Chondrocyte (in vitro differentiated cells): ENCODE data around the gene UNC13D. TPM values are rescaled to one million over a fixed set of nuclear protein-coding genes. Genes with fewer than 3 reads are reported as not detected.

ENCODE experiments used
- DNase-seq: peaks from one replicate; pipeline ENCODE4 v3.0.0; 2021; ENCODE audit warnings: mixed read lengths, low spot score
- H3K27ac Mint-ChIP-seq: one replicate; pipeline ENCODE4 v1.8.0; 2021; ENCODE audit warnings: mild to moderate bottlenecking, moderate library complexity, mixed read lengths; ENCODE audit not compliant: unreplicated experiment
- H3K27me3 Mint-ChIP-seq: 2 replicates; pipeline ENCODE4 v1.8.0; 2021; ENCODE audit warnings: low read depth, mixed read lengths
- H3K36me3 Mint-ChIP-seq: 2 replicates; pipeline ENCODE4 v1.8.0; 2021; ENCODE audit warnings: low read depth, mixed read lengths
- H3K4me1 Mint-ChIP-seq: 2 replicates; pipeline ENCODE4 v1.8.0; 2021; ENCODE audit warnings: low read depth, mild to moderate bottlenecking, mixed read lengths
- H3K4me3 Mint-ChIP-seq: one replicate; pipeline ENCODE4 v1.8.0; 2021; ENCODE audit warnings: mild to moderate bottlenecking, moderate library complexity, mixed read lengths; ENCODE audit not compliant: unreplicated experiment
- H3K9me3 Mint-ChIP-seq: 2 replicates; pipeline ENCODE4 v1.8.0; 2021; ENCODE audit warnings: low read depth, mixed read lengths
- total RNA-seq: library from RNA; stranded (reverse); gene quantifications from 3 replicates; pipeline ENCODE4 v1.2.1, GENCODE V29; 2021
- TF ChIP-seq, protein P1 (sequence below): fragments of 200-600 bp; sonication (generic); IDR thresholded peaks from 2 replicates; pipeline ENCODE4 v1.5.0; 2021; ENCODE audit warnings: antibody characterized with exemption, mild to moderate bottlenecking, moderate library complexity

UNC13D gene
- total RNA-seq, 1 donor from 2014 or later = 1.5 TPM

DNA sequence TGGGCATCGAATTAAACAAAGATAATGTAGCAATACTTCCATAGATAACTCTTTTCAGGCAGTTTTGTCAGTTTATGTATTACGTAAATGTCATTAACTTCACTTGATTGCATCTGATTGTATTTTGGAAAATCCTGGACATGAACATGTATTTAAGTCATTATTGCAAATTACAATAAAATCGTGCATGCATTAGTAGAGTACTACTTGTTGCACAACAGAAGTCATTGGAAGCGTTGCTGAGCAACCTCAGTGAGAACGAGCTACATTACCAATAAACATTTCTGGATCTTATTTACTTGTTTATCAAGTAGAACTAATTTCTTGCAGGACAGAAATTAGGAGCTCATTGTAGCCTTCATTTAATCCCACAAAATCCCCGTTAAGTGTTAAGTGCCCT, 53.0 kb downstream of the UNC13D start:
- no peak overlapping the region for H3K4me3 Mint-ChIP-seq

DNA sequence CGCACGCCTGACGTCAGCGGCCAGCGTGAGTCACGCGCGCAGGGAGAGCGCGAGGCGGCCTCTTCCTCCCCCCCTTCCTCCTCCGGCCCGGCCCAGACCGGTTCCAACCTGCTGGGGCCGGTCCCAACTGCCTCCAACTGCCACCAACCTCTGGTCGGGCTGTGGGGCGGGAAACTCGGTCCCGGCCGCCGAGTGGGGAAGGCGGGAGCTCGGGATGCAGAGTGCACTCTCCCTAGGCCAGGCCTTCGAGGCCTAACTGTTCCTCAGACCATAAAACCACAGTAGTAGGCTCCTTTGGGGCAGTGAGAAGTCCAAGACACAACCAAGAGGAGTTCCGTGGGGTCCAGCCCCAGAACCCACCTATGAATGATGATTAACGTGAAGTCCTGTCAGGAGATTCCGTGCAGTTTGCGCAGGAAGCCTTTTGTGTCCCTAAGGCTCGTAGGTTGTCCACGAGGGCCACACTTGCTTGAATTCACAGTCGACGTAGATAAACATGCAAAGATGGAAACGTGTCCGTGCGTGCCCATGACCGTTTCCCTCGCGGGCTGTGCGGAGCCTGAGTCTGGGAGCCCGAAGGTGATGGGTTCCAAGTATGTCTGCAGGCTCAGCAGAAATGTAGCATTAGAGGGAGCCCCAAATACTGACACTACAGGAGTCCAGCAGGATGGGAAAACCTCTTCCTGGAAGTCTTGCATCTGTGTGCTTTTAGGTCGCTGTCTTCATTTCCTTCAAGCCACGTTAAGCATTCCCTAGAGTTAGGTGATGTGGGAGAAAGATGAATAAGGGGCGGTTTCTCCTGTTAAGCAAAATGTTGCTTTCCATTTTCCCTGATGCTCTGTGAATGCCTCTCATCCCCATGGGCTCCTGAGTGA, 59.0 kb downstream of the UNC13D start:
- TF ChIP-seq, protein P1, sequence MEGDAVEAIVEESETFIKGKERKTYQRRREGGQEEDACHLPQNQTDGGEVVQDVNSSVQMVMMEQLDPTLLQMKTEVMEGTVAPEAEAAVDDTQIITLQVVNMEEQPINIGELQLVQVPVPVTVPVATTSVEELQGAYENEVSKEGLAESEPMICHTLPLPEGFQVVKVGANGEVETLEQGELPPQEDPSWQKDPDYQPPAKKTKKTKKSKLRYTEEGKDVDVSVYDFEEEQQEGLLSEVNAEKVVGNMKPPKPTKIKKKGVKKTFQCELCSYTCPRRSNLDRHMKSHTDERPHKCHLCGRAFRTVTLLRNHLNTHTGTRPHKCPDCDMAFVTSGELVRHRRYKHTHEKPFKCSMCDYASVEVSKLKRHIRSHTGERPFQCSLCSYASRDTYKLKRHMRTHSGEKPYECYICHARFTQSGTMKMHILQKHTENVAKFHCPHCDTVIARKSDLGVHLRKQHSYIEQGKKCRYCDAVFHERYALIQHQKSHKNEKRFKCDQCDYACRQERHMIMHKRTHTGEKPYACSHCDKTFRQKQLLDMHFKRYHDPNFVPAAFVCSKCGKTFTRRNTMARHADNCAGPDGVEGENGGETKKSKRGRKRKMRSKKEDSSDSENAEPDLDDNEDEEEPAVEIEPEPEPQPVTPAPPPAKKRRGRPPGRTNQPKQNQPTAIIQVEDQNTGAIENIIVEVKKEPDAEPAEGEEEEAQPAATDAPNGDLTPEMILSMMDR = no peak
- peak overlapping the region; percentile 83 for H3K4me3 Mint-ChIP-seq
- no peaks in the 10 kb centered on the region for H3K9me3 Mint-ChIP-seq
- H3K27ac Mint-ChIP-seq = peak overlapping the region; percentile 99
- H3K27me3 Mint-ChIP-seq = no peaks in the 10 kb centered on the region
- H3K4me1 Mint-ChIP-seq = peaks cover 39% of the 10 kb centered on the region
- DNase-seq = no peak
- H3K36me3 Mint-ChIP-seq = no peaks in the 10 kb centered on the region

More for the DNA sequence above, 53.0 kb downstream of the UNC13D start:
- Mint-ChIP-seq H3K4me1 (peaks cover 18% of the 10 kb centered on the region), H3K36me3 (no peaks in the 10 kb centered on the region), H3K9me3 (no peaks in the 10 kb centered on the region), H3K27ac (no peak overlapping the region), H3K27me3 (no peaks in the 10 kb centered on the region)
- DNase-seq = no peak
- TF ChIP-seq, protein P1 = no peak

DNA sequence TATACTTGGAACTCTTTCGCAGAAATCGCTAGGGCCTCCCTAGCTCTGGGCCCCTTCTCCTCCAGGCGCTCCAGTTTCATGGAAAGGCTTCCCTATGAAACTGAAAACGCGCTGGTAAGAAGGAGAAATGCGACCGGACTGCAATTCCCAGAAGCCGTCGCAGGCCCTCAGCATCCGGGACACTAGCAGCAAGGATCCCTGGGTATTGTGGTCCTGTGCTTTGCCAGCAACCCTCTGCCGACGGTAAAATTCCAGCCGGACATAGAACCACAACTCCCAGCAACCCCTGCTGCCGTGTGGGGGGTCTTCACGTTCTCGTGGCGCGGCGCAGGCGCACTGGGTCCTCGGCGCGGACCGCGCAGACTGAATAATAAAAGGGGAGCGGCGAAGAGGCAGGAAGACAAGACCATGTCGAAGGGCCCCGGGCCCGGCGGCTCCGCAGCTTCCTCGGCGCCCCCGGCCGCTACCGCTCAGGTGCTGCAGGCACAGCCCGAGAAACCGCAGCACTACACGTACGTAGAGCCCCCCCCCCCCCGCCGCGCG, 59.7 kb downstream of the UNC13D start, which contains the start of gene UNK:
Gene UNK, plus strand, starts transcription at position 334 of the 543 bp plus-strand sequence. Its CDS starts 75 bp downstream, at position 409.
- Mint-ChIP-seq H3K27ac (peak within 1 kb of the TSS; percentile 99), H3K9me3 (no peaks in the 10 kb centered on the region), H3K27me3 (no peaks in the 10 kb centered on the region), H3K4me1 (peaks cover 45% of the 10 kb centered on the region), H3K4me3 (peak within 1 kb of the TSS; percentile 83), H3K36me3 (peaks cover 2% of the 10 kb centered on the region)
- TF ChIP-seq, protein P1 = no peak
- peak; percentile 98 for DNase-seq

DNA sequence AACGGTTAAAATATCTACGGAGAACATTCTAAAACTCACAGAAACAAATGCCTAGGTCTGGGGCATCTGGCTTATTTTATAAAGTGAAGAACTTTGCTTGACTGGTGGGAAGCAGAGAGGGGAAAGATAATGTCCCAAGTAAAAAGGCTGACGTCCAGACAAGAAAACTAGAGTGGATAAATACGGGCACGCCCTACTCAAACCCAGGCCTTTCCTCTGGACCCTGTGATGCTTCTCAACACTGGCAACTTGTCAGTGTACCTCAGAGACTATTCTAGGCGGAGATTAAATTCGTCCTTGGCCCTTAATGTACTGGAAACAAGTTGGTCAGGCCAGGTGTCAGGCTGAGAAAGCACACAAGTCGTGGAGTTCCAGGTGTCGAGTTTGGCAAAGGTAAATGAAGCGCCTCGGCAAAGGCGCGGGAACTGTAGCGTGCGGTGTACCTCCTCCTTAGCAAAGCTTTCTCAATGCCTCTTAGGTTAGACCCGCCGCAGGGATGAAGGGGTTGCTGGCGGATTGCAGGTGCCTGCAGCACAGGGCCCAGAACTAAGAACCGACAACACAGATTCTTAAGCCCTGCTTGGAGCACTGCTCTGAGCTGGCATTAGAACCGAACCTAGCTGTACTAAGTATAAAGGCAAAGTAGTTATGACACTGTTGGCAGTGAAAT, 60.3 kb downstream of the UNC13D start:
- peak overlapping the region; percentile 99 for H3K27ac Mint-ChIP-seq
- H3K4me3 Mint-ChIP-seq = peak overlapping the region; percentile 83
- H3K4me1 Mint-ChIP-seq = peaks cover 46% of the 10 kb centered on the region
- no peaks in the 10 kb centered on the region for H3K9me3 Mint-ChIP-seq
- no peak for DNase-seq
- H3K27me3 Mint-ChIP-seq = no peaks in the 10 kb centered on the region
- H3K36me3 Mint-ChIP-seq = peaks cover 3% of the 10 kb centered on the region
- TF ChIP-seq, protein P1 = no peak
